ENCODE measurements around the gene RIPPLY2.
"Not testable (repeated sequence)": the region's sequence is repeated elsewhere in the genome, so short reads cannot be mapped to it uniquely, and the experiment has no call there.

The RIPPLY2 gene

GRCh38 chr6:83860359-83860755 lies 7.2 kb downstream of the RIPPLY2 start:
- no peak for DNase-seq (ENCODE audit: low spot score)

- no peak for DNase-seq (ENCODE audit: low spot score)
These were observed 7.8 kb downstream of the RIPPLY2 start for GRCh38 chr6:83860782-83861495.

DNA sequence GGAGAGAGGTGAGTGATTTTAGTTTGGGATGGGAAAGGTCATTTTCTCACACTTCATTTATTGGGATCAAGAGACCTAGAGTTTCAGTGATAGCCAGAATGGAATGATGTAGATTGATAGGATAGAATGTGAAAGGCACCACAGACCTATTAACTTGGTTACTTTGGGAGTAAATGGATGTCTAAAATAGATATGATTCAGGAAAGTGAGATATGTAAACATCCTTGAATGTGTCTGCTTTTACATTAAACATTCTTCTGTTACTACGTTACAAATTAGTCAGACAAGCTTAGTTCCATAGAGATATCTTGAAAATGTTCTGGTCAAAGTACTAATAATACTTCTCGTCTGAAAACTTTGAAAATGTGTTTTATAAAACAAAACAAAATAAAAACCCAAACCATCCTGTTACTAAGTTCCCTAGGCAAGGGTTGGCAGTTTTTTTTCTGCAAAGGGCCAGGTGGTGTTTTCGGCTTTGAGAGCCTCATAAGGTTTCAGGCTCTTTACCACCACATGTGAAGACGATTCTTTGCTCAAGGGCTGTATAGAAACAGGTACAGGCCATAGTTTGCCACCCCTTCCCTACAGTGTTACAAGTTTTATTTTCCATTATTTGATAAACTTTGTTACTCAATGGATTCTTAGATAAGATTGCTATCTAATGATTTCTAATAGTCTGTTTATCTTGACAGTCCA lies 9.8 kb downstream of the RIPPLY2 start:
- no peak for DNase-seq (ENCODE audit: low spot score)

DNA sequence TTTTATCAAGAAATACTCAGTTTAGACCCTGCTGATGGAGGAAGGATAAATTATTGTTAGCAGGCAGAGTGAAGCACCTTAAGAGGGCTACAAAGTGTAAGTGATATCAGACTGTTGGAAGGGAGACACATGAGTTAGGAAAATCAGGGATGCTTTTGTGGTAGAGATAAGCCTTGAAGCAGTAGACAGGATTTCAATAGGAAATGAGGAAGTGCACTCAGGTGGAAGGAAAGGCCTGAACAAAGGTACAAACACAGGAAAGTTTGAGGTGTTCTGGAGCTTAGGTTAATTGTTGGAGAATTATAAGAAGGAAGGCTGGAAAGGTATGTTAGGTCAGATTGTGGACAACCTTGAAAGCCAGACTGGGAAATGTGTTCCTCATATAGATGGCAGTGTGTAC lies 13.9 kb downstream of the RIPPLY2 start:
- no peak for DNase-seq (ENCODE audit: low spot score)

- no peak for DNase-seq (ENCODE audit: low spot score)
These were observed 14.5 kb downstream of the RIPPLY2 start for GRCh38 chr6:83867527-83868161.

- no peak for DNase-seq (ENCODE audit: low spot score)
These were observed 15.5 kb downstream of the RIPPLY2 start for GRCh38 chr6:83868639-83869038.

- no peak for DNase-seq (ENCODE audit: low spot score)
These were observed 17.5 kb downstream of the RIPPLY2 start for GRCh38 chr6:83870649-83871048.

- DNase-seq (ENCODE audit: low spot score), result no peak
These were observed 19.4 kb downstream of the RIPPLY2 start for GRCh38 chr6:83872386-83873118.

GRCh38 chr6:83873869-83874268 lies 20.7 kb downstream of the RIPPLY2 start:
- no peak for DNase-seq (ENCODE audit: low spot score)

DNA sequence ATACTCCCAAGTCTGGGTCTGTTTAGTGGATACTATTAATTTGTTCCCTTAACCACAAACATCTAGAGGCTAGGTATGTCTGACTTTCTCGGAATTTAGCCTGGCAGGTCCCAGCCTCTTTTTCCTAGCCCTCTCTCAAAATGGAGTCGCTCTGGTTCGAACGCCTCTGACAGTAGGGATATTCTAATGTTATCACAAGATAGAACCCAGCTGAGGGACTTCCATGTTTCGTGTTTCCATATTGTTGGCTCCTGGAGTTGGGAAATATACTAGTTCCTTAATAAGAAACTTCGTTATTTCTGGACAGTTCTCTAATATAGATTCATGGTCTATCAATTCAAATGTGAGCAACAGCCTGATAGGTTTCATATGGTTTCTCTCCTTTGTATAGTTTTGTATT lies 22.7 kb downstream of the RIPPLY2 start:
- no peak for DNase-seq (ENCODE audit: low spot score)

DNA sequence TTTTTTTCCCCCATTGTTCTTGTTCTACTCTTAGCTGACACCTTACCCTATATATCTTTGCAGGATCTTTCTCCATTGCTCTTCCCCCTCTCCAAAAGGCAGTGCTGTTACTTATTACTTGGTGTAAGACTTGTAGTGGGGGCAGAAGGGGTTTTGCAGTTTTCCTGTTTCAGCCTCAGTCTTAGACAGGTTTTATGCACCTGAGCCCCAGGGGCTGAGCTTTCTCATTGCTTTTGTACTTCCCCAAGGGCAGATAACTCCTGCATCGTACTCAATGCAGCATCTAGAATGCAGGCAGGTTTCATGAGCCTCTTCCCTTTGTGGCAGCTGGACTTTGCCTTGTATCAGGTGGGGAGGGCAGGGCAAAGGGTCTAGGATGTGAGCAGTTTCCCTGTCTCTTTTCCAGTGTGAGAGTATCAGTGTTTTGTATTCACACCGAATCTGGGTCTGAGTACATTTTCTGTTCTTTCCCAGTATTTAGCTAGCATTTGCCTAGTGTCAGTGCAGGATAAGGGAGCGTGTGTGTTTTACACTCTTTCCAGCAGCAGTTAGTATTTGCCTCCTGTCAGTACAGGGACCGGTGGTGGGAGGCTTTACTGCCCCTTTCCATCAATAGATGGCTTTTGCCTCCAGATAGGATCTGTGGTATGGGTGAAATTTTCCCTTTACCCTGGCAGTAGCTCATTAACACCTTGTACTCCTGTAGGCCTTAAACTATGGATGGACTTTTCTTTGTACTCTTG lies 25.9 kb downstream of the RIPPLY2 start:
- DNase-seq (ENCODE audit: low spot score), result no peak

DNA sequence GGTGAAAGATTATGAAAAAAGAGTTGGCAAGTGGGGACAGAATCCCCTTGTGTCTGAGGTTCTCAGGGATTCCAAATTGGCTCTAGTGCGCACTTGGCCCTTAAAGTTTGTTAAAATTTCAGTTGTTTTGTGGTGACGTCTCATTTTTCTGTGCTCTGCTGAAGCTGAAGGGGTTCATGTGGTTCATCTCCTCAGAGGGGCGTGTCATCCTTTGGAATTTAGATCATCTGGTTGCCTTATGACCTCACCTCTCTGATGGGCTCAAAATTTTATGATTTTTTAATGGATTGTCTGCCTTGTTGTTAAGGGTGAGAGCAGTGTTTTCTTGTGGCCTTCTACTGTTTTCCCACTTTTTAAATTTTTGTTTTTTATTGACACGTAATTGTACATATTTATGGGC lies 26.6 kb downstream of the RIPPLY2 start:
- DNase-seq (ENCODE audit: low spot score), result no peak

- no peak for DNase-seq (ENCODE audit: low spot score)
These were observed 30.1 kb downstream of the RIPPLY2 start for GRCh38 chr6:83883240-83883639.

GRCh38 chr6:83884523-83884922 lies 31.4 kb downstream of the RIPPLY2 start:
- peak; percentile 42 for DNase-seq (ENCODE audit: low spot score)

- DNase-seq (ENCODE audit: low spot score), result no peak
These were observed 32.8 kb downstream of the RIPPLY2 start for GRCh38 chr6:83885984-83886383.

- DNase-seq (ENCODE audit: low spot score), result no peak
These were observed 36.5 kb downstream of the RIPPLY2 start for GRCh38 chr6:83889621-83890020.

- no peak for DNase-seq (ENCODE audit: low spot score)
These were observed 37.4 kb downstream of the RIPPLY2 start for GRCh38 chr6:83890520-83890919.

DNA sequence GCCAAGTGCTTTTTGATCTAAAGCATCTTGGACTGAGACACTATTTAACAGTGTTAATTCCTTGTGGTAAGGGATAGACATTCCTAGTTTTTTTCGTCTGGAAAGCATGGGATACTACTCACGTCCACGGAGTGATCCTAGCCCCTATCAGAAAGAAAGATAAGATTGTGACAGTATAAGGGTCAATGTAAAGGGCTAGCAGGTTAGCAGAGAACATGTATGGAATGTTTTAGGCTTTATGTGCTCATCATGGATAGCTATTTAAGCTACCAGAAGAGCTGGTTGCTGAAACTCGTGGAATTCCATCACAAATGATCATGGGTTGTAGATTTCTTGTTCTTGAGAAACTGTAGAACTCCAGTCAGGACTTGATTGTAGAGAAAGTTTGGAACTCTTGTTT lies 38.4 kb downstream of the RIPPLY2 start:
- no peak for DNase-seq (ENCODE audit: low spot score)

- no peak for DNase-seq (ENCODE audit: low spot score)
These were observed 39.9 kb downstream of the RIPPLY2 start for GRCh38 chr6:83893024-83893423.

GRCh38 chr6:83897094-83897493 lies 43.9 kb downstream of the RIPPLY2 start:
- not testable (repeated sequence) for DNase-seq (ENCODE audit: low spot score)

DNA sequence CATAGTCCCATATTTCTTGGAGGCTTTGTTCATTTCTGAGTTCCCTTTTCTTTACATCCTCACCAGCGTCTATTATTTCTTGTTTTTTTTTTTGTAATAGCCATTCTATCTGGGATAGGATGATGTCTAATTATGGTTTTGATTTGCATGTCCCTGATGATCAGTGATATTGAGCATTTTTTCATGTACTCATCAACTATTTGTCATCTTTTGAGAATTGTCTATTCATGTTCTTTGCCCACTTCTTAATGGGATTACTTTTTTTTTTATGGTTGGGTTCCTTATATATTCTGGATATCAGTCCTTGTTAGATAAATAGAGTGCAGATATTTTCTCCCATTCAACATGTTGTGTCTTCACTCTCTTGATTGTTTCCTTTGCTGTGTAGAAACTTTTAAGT lies 48.5 kb downstream of the RIPPLY2 start:
- no peak for DNase-seq (ENCODE audit: low spot score)

GRCh38 chr6:83904395-83904794 lies 51.2 kb downstream of the RIPPLY2 start:
- DNase-seq (ENCODE audit: low spot score), result no peak

Measured in SW480 (cell line).